Pons (tissue), 1 donor: ENCODE data around the gene CHEK1.

Source experiments
- DNase-seq: peaks from one replicate; pipeline ENCODE4 v3.0.0-alpha.2; 2016; ENCODE audit warnings: low spot score

CHEK1 gene

GRCh38 chr11:125626288-125626950 is 1.5 kb downstream of the CHEK1 start:
- DNase-seq: peak; percentile 23

GRCh38 chr11:125627236-125627910 is 2.4 kb downstream of the CHEK1 start:
- no peak for DNase-seq

GRCh38 chr11:125637840-125638239 is 12.9 kb downstream of the CHEK1 start:
- DNase-seq: no peak

GRCh38 chr11:125638315-125638714 is 13.4 kb downstream of the CHEK1 start:
- DNase-seq: no peak

- DNase-seq: no peak
Observed at GRCh38 chr11:125645871-125646270, 20.9 kb downstream of the CHEK1 start.

- no peak for DNase-seq
Observed at GRCh38 chr11:125649465-125650166, 24.7 kb downstream of the CHEK1 start.

GRCh38 chr11:125662689-125663088 is 37.7 kb downstream of the CHEK1 start:
- no peak for DNase-seq

- no peak for DNase-seq
Observed at GRCh38 chr11:125663910-125664309, 38.9 kb downstream of the CHEK1 start.

GRCh38 chr11:125667151-125667550 is 42.2 kb downstream of the CHEK1 start:
- no peak for DNase-seq

- no peak for DNase-seq
Observed at GRCh38 chr11:125670172-125670571, 45.2 kb downstream of the CHEK1 start.

- DNase-seq: no peak
Observed at GRCh38 chr11:125671561-125671960, 46.6 kb downstream of the CHEK1 start.

GRCh38 chr11:125674210-125674609 is 49.2 kb downstream of the CHEK1 start:
- no peak for DNase-seq

GRCh38 chr11:125675196-125675595 is 50.2 kb downstream of the CHEK1 start:
- no peak for DNase-seq

- DNase-seq: no peak
Observed at GRCh38 chr11:125679397-125679796, 54.4 kb downstream of the CHEK1 start.

GRCh38 chr11:125679837-125680236 is 54.9 kb downstream of the CHEK1 start:
- DNase-seq: no peak

GRCh38 chr11:125680747-125681146 is 55.8 kb downstream of the CHEK1 start, which contains the start of gene ACRV1:
Gene ACRV1, minus strand, starts transcription at chr11:125680847. Its CDS starts 67 bp downstream, at chr11:125680780.
- DNase-seq: no peak

- DNase-seq: no peak
Observed at GRCh38 chr11:125685228-125685627, 60.3 kb downstream of the CHEK1 start.

- DNase-seq: no peak
Observed at GRCh38 chr11:125688066-125688465, 63.1 kb downstream of the CHEK1 start.

- no peak for DNase-seq
Observed at GRCh38 chr11:125688632-125689031, 63.7 kb downstream of the CHEK1 start.

- DNase-seq: no peak
Observed at GRCh38 chr11:125689274-125689859, 64.4 kb downstream of the CHEK1 start.

GRCh38 chr11:125690006-125690405 is 65.0 kb downstream of the CHEK1 start:
- no peak for DNase-seq

- no peak for DNase-seq
Observed at GRCh38 chr11:125692887-125693286, 67.9 kb downstream of the CHEK1 start.

GRCh38 chr11:125694951-125695350 is 70.0 kb downstream of the CHEK1 start:
- no peak for DNase-seq
